Measurements from ENCODE around the gene SLCO2B1.

- TF ChIP-seq HDGF (IDR thresholded peaks at IDR 0.05; ENCODE audit: borderline replicate concordance) (no peak), SP1 (IDR thresholded peaks at IDR 0.05) (no peak), ZNF384 (IDR thresholded peaks at IDR 0.05) (no peak), SUZ12 (IDR thresholded peaks at IDR 0.05) (no peak)
Measured at GRCh38 chr11:75203641-75204011, 52.7 kb downstream of the SLCO2B1 start.
